ENCODE measurements around the gene NRN1L.
A peak's percentile ranks its signal among the peaks of the same experiment; 100 is the strongest.

NRN1L gene

GRCh38 chr16:67844497-67844896 is 40.2 kb upstream of the NRN1L start:
- H3K4me3 ChIP-seq (ENCODE audit: low read depth, low read length), result no peak overlapping the region
- no peak for TF ChIP-seq CTCF (IDR thresholded peaks at IDR 0.05; ENCODE audit: borderline replicate concordance, insufficient read depth, low read depth, low read length)

DNA sequence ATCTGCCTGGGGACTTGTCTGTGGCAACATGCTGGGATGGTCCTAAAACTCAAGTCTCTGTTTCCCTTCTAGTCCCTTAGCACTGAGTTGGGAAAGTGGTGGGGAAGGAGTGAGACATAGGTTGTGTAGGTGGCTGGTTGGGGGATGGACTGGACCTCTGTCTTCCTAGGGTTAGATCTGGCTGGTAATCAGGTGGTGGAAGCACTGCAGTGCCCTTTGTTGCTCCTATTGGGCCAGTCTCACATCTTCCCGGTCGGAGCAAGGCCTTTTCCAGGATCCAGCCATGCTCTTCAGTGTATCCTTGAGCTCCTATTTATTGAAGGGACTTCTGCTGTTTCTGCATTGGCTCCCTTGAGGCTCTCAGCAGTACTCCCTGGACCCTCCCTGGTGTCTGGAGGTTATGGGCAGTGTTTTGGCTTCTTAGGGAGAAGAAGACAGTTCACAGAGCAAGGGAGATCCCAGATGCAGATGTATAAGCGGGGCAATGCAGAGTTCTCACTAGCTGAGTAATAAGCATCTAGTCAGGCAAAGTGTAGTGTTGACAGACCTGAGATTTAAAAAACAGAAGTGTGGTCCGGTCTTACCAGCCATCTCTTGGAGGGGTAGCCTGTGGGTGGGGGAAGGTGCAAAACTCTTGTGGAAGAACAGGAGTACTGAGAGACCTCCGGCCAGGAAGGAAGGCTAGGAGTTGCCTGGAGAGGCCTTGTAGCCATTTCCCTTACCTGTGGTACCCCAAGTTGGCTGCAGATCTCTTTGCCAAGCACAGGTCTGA is 39.2 kb upstream of the NRN1L start:
- TF ChIP-seq CTCF (IDR thresholded peaks at IDR 0.05; ENCODE audit: borderline replicate concordance, insufficient read depth, low read depth, low read length), result no peak
- H3K4me3 ChIP-seq (ENCODE audit: low read depth, low read length), result peak overlapping the region; percentile 80

- H3K4me3 ChIP-seq (ENCODE audit: low read depth, low read length), result peak overlapping the region; percentile 80
- no peak for TF ChIP-seq CTCF (IDR thresholded peaks at IDR 0.05; ENCODE audit: borderline replicate concordance, insufficient read depth, low read depth, low read length)
These were observed 38.7 kb upstream of the NRN1L start for GRCh38 chr16:67846063-67846319.

DNA sequence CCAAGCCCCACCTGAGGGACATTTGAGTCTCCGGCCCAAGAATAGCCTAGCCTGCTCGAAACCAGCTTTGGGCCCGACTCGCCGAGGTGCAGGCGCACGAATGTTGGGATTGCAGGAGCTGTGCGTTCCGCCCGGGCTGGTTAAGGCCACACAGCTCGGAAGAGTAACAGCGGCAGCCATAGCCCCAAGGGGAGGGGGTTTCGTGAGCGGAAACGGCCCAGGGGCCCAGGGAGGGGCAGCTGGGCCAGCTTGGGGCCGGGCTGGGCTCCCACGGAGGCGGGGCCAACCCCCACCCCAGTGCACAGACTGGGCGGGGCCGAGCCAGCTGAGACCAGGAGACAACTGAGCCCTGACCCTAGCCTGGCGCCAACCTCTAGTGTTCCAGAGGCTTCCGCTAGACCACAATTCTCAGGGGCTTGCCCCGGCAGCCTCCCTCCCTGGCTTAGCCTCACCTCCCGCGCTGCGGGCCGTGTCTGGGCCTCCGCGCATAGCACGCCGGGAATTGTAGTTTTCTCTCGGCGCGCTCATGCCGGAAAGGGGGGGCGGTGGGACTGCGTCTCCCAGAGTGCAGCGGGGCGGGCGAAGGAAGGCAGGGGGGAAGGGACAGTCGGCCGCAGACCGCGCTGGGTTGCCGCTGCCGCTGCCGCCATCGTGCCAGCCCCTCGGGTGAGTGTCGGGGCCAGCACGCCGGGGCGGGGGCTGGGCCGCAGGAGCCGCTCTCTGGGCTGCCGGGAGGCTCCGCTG is 38.2 kb upstream of the NRN1L start, which contains the start of gene NUTF2:
Gene NUTF2, plus strand, starts transcription at position 614 of the 744 bp plus-strand sequence. CDS start 18,198 bp downstream, outside the sequence.
- H3K4me3 ChIP-seq (ENCODE audit: low read depth, low read length), result peak within 1 kb of the TSS; percentile 80
- TF ChIP-seq CTCF (IDR thresholded peaks at IDR 0.05; ENCODE audit: borderline replicate concordance, insufficient read depth, low read depth, low read length), result no peak

GRCh38 chr16:67847064-67847861 is 37.4 kb upstream of the NRN1L start, which contains the start of gene CENPT:
Gene CENPT, minus strand, starts transcription at chr16:67847693. Its CDS starts 13,834 bp downstream, at chr16:67833859.
- peak within 1 kb of the TSS; percentile 80 for H3K4me3 ChIP-seq (ENCODE audit: low read depth, low read length)

GRCh38 chr16:67848118-67848517 is 36.6 kb upstream of the NRN1L start:
- TF ChIP-seq CTCF (IDR thresholded peaks at IDR 0.05; ENCODE audit: borderline replicate concordance, insufficient read depth, low read depth, low read length), result no peak
- peak overlapping the region; percentile 80 for H3K4me3 ChIP-seq (ENCODE audit: low read depth, low read length)

More at GRCh38 chr16:67847064-67847861, 37.4 kb upstream of the NRN1L start, which contains the start of gene CENPT:
- TF ChIP-seq CTCF (IDR thresholded peaks at IDR 0.05; ENCODE audit: borderline replicate concordance, insufficient read depth, low read depth, low read length), result no peak

All from GM12875 (cell line).